Nephron progenitor cell (in vitro differentiated cells): ENCODE measurements around the gene RNF145.

Experiments used
- DNase-seq: peaks from one replicate; pipeline ENCODE4 v3.0.0; 2021
- H3K27ac Mint-ChIP-seq: 2 replicates; pipeline ENCODE4 v1.8.0; 2021; ENCODE audit warnings: mild to moderate bottlenecking, moderate library complexity, mixed read lengths
- H3K27me3 Mint-ChIP-seq: 2 replicates; pipeline ENCODE4 v1.8.0; 2021; ENCODE audit warnings: mild to moderate bottlenecking, low read depth, mixed read lengths; ENCODE audit not compliant: poor library complexity
- H3K36me3 Mint-ChIP-seq: 2 replicates; pipeline ENCODE4 v1.8.0; 2021; ENCODE audit warnings: low read depth, mixed read lengths
- H3K4me1 Mint-ChIP-seq: 2 replicates; pipeline ENCODE4 v1.8.0; 2021; ENCODE audit warnings: mixed read lengths
- H3K4me3 Mint-ChIP-seq: 2 replicates; pipeline ENCODE4 v1.8.0; 2021; ENCODE audit warnings: mild to moderate bottlenecking, moderate library complexity, mixed read lengths
- H3K9me3 Mint-ChIP-seq: 2 replicates; pipeline ENCODE4 v1.8.0; 2021; ENCODE audit warnings: mild to moderate bottlenecking, moderate library complexity, mixed read lengths
- CTCF ChIP-seq: fragments of 200-600 bp; sonication (generic); IDR thresholded peaks from 2 replicates; pipeline ENCODE4 v1.5.0; 2021; ENCODE audit warnings: antibody characterized with exemption

RNF145 gene

GRCh38 chr5:159209438-159210209 is at the start of gene RNF145:
RNF145 (minus strand) TSS chr5:159209553; CDS start chr5:159203617, 5,936 bp downstream.
- no peak for TF ChIP-seq CTCF
- peak; percentile 84 for DNase-seq
- Mint-ChIP-seq H3K9me3 (no peaks in the 10 kb centered on the region), H3K27me3 (no peaks in the 10 kb centered on the region), H3K4me3 (peak within 1 kb of the TSS; percentile 98), H3K27ac (peak within 1 kb of the TSS; percentile 99), H3K36me3 (no peaks in the 10 kb centered on the region), H3K4me1 (peaks cover 56% of the 10 kb centered on the region)

- Mint-ChIP-seq H3K27me3 (peaks cover 73% of the 10 kb centered on the region), H3K4me1 (peaks cover 10% of the 10 kb centered on the region)
These were observed 49.0 kb upstream of the RNF145 start for GRCh38 chr5:159258361-159258760.

GRCh38 chr5:159257629-159258283 is 48.4 kb upstream of the RNF145 start:
- Mint-ChIP-seq H3K36me3 (no peaks in the 10 kb centered on the region), H3K4me1 (peaks cover 8% of the 10 kb centered on the region), H3K27me3 (peaks cover 73% of the 10 kb centered on the region), H3K4me3 (no peak overlapping the region), H3K9me3 (peaks cover 14% of the 10 kb centered on the region), H3K27ac (no peak overlapping the region)
- DNase-seq, result no peak
- no peak for TF ChIP-seq CTCF

More at GRCh38 chr5:159258361-159258760, 49.0 kb upstream of the RNF145 start:
- no peak for TF ChIP-seq CTCF
- peaks cover 14% of the 10 kb centered on the region for H3K9me3 Mint-ChIP-seq
- H3K36me3 Mint-ChIP-seq, result no peaks in the 10 kb centered on the region
- no peak for DNase-seq
- no peak overlapping the region for H3K4me3 Mint-ChIP-seq
- H3K27ac Mint-ChIP-seq, result no peak overlapping the region

- no peak for TF ChIP-seq CTCF
- Mint-ChIP-seq H3K27me3 (peaks cover 73% of the 10 kb centered on the region), H3K27ac (no peak overlapping the region), H3K4me3 (no peak overlapping the region), H3K36me3 (no peaks in the 10 kb centered on the region), H3K9me3 (peaks cover 12% of the 10 kb centered on the region), H3K4me1 (peaks cover 2% of the 10 kb centered on the region)
- no peak for DNase-seq
These were observed 47.7 kb upstream of the RNF145 start for GRCh38 chr5:159257007-159257406.

GRCh38 chr5:159252195-159252594 is 42.8 kb upstream of the RNF145 start:
- H3K27me3 Mint-ChIP-seq, result peaks cover 70% of the 10 kb centered on the region

More at GRCh38 chr5:159252195-159252594, 42.8 kb upstream of the RNF145 start:
- no peak overlapping the region for H3K4me3 Mint-ChIP-seq
- H3K27ac Mint-ChIP-seq, result no peak overlapping the region
- H3K9me3 Mint-ChIP-seq, result no peaks in the 10 kb centered on the region
- no peak for TF ChIP-seq CTCF
- H3K4me1 Mint-ChIP-seq, result no peaks in the 10 kb centered on the region
- H3K36me3 Mint-ChIP-seq, result no peaks in the 10 kb centered on the region
- no peak for DNase-seq
